RWPE2 (cell line): ENCODE measurements around the gene ZMYM5.
"Not testable (repeated sequence)": the region's sequence is repeated elsewhere in the genome, so short reads cannot be mapped to it uniquely, and the experiment has no call there.

ENCODE experiments used
- ATAC-seq: fragments of 200-7000 bp; cut with Tn5 transposase; 3 replicates; pipeline ENCODE4 v1.9.1; 2021; ENCODE audit warnings: low read depth
- DNase-seq: peaks from one replicate; pipeline ENCODE4 v3.0.0-alpha.2; 2020; ENCODE audit warnings: low spot score
- H3K27ac ChIP-seq: fragments of 450-650 bp; 2 replicates; pipeline ENCODE4 v1.5.1; 2017; ENCODE audit warnings: mild to moderate bottlenecking; ENCODE audit not compliant: poor library complexity, severe bottlenecking
- H3K27me3 ChIP-seq: fragments of 250-450 bp; sonication (Bioruptor Pico); 2 replicates; pipeline ENCODE4 v1.5.1; 2021; ENCODE audit warnings: mild to moderate bottlenecking, moderate library complexity; ENCODE audit not compliant: insufficient read depth, poor library complexity, severe bottlenecking
- H3K36me3 ChIP-seq: fragments of 250-450 bp; sonication (Bioruptor Pico); 2 replicates; pipeline ENCODE4 v1.5.1; 2020; ENCODE audit warnings: low read depth, mild to moderate bottlenecking, moderate library complexity
- H3K4me1 ChIP-seq: fragments of 250-450 bp; sonication (Bioruptor Pico); 2 replicates; pipeline ENCODE4 v1.5.1; 2021; ENCODE audit warnings: mild to moderate bottlenecking, moderate library complexity; ENCODE audit not compliant: insufficient read depth, poor library complexity, severe bottlenecking
- H3K4me3 ChIP-seq: fragments of 250-450 bp; sonication (Bioruptor Pico); 2 replicates; pipeline ENCODE4 v1.5.1; 2021; ENCODE audit warnings: mild to moderate bottlenecking, moderate library complexity; ENCODE audit not compliant: severe bottlenecking
- H3K9me3 ChIP-seq: fragments of 250-450 bp; sonication (Bioruptor Pico); 2 replicates; pipeline ENCODE4 v1.5.1; 2021; ENCODE audit warnings: mild to moderate bottlenecking, moderate library complexity; ENCODE audit not compliant: severe bottlenecking
- CTCF ChIP-seq: fragments of 450-650 bp; IDR thresholded peaks from one replicate; pipeline ENCODE4 v1.5.1; 2017; ENCODE audit warnings: mild to moderate bottlenecking, moderate library complexity; ENCODE audit not compliant: poor library complexity, severe bottlenecking

ZMYM5 gene

GRCh38 chr13:19862481-19863313, 752 bp downstream of the ZMYM5 start:
- no peak for DNase-seq
- Histone ChIP-seq H3K27ac (peak overlapping the region; percentile 93), H3K9me3 (no peaks in the 10 kb centered on the region), H3K27me3 (no peaks in the 10 kb centered on the region), H3K4me1 (peaks cover 15% of the 10 kb centered on the region), H3K36me3 (peaks cover 18% of the 10 kb centered on the region), H3K4me3 (peak overlapping the region; percentile 50)
- no peak for ATAC-seq
- TF ChIP-seq CTCF = no peak

- TF ChIP-seq CTCF = no peak
Measured at GRCh38 chr13:19861762-19862161, 1.7 kb downstream of the ZMYM5 start.

GRCh38 chr13:19860884-19861655, 2.4 kb downstream of the ZMYM5 start:
- H3K4me1 ChIP-seq = peaks cover 15% of the 10 kb centered on the region
- H3K4me3 ChIP-seq = no peak overlapping the region
- DNase-seq (no peak), ATAC-seq (peak; percentile 21; the same call in 2 of the 3 replicates)
- H3K27me3 ChIP-seq = no peaks in the 10 kb centered on the region
- H3K36me3 ChIP-seq = peaks cover 24% of the 10 kb centered on the region
- H3K27ac ChIP-seq = peak overlapping the region; percentile 93
- TF ChIP-seq CTCF = no peak
- H3K9me3 ChIP-seq = no peaks in the 10 kb centered on the region

More at GRCh38 chr13:19861762-19862161, 1.7 kb downstream of the ZMYM5 start:
- H3K27me3 ChIP-seq = no peaks in the 10 kb centered on the region
- ATAC-seq (no peak), DNase-seq (no peak)
- peak overlapping the region; percentile 93 for H3K27ac ChIP-seq
- peaks cover 24% of the 10 kb centered on the region for H3K36me3 ChIP-seq
- no peaks in the 10 kb centered on the region for H3K9me3 ChIP-seq
- H3K4me1 ChIP-seq = peaks cover 15% of the 10 kb centered on the region
- peak overlapping the region; percentile 50 for H3K4me3 ChIP-seq

- H3K4me1 ChIP-seq = peaks cover 11% of the 10 kb centered on the region
- H3K36me3 ChIP-seq = peaks cover 34% of the 10 kb centered on the region
- not testable (repeated sequence) for ATAC-seq, H3K9me3 ChIP-seq, H3K27me3 ChIP-seq, DNase-seq, H3K4me3 ChIP-seq, H3K27ac ChIP-seq
Measured at GRCh38 chr13:19857637-19858036, 5.8 kb downstream of the ZMYM5 start.

GRCh38 chr13:19852766-19853165, 10.7 kb downstream of the ZMYM5 start:
- H3K9me3 ChIP-seq = no peaks in the 10 kb centered on the region
- ATAC-seq (no peak), DNase-seq (no peak)
- H3K4me1 ChIP-seq = no peaks in the 10 kb centered on the region
- peaks cover 55% of the 10 kb centered on the region for H3K36me3 ChIP-seq
- H3K27ac ChIP-seq = no peak overlapping the region
- no peak for TF ChIP-seq CTCF
- no peaks in the 10 kb centered on the region for H3K27me3 ChIP-seq
- H3K4me3 ChIP-seq = no peak overlapping the region
